ENCODE results near the gene INHBA.

INHBA gene

DNA sequence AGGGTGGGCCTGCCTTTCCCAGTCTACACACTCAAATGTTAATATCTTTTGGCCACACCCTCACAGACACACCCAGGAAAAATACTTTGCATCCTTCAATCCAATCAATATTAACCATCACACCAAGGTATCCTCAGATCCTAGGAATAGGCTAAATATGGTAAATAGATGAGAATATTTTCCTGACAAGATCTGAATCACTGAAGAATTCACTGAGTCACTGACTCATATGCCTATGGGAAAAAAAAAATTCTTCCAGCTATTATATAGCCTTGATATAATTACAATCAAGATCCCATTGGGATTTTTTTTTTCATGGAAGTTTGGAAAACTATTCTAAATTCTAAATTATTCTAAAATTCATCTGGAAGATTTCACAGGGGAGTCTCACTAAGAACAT is 65.8 kb downstream of the INHBA start:
- H3K36me3 Mint-ChIP-seq (ENCODE audit: low read depth) = no peaks in the 10 kb centered on the region
- H3K27me3 Mint-ChIP-seq = peaks cover 3% of the 10 kb centered on the region
- no peak overlapping the region for H3K27ac Mint-ChIP-seq
- H3K4me3 Mint-ChIP-seq = no peak overlapping the region
- no peaks in the 10 kb centered on the region for H3K4me1 Mint-ChIP-seq (ENCODE audit: low read depth)
- no peaks in the 10 kb centered on the region for H3K9me3 Mint-ChIP-seq
- DNase-seq = no peak
